Gastrocnemius medialis (tissue), 4 donors: Measurements from ENCODE around the gene USP16. TPM values are rescaled to one million over a fixed set of nuclear protein-coding genes. Genes with fewer than 3 reads are reported as not detected.

Experiments used
- ATAC-seq, 2 donors: fragments of 150-250 bp; one replicate each; pipeline ENCODE4 v1.9.1; 2016
- DNase-seq, 2 donors: peaks; one replicate each; pipeline ENCODE4 v3.0.0-alpha.2; 2019
- H3K27ac ChIP-seq, 4 donors: fragments of 200-600 bp; sonication (generic); 1 replicate in 1 of 4; 2 replicates in 3 of 4; pipeline ENCODE4 v1.5.1; 2016 to 2018; ENCODE audit warnings: mild to moderate bottlenecking in 2 of 4, moderate library complexity in 1 of 4
- H3K27me3 ChIP-seq, 3 donors: fragments of 200-600 bp; sonication (generic) in 2 of 3; 1 replicate in 1 of 3; 2 replicates in 2 of 3; pipeline versions ENCODE4 v1.5.1 to v1.6.0; 2016 to 2019; ENCODE audit warnings: mild to moderate bottlenecking in 1 of 3, moderate library complexity in 1 of 3
- H3K36me3 ChIP-seq, 2 donors: fragments of 200-600 bp; sonication (generic) in 1 of 2; one replicate each; pipeline ENCODE4 v1.5.1; 2017 to 2018
- H3K4me1 ChIP-seq, 2 donors: fragments of 200-600 bp; sonication (generic) in 1 of 2; one replicate each; pipeline ENCODE4 v1.5.1; 2016 to 2017; ENCODE audit warnings: mild to moderate bottlenecking in 2 of 2
- H3K4me3 ChIP-seq, 4 donors: fragments of 200-600 bp; sonication (generic) in 3 of 4; 1 replicate in 1 of 4; 2 replicates in 3 of 4; pipeline ENCODE4 v1.5.1; 2016 to 2019; ENCODE audit warnings: mild to moderate bottlenecking in 2 of 4
- H3K9me3 ChIP-seq, 3 donors: fragments of 200-600 bp; sonication (generic) in 2 of 3; 1 replicate in 1 of 3; 2 replicates in 2 of 3; pipeline ENCODE4 v1.5.1; 2016 to 2019
- CTCF ChIP-seq, 5 experiments: fragments of 450-650 bp in 3 of 5; fragments of 200-600 bp in 2 of 5; sonication (generic) in 2 of 5; IDR thresholded peaks in 4 of 5; conservative IDR thresholded peaks in 1 of 5; 1 replicate in 4 of 5; 2 replicates in 1 of 5; pipeline ENCODE4 v1.5.1; 2016 to 2019; ENCODE audit warnings: antibody characterized with exemption in 5 of 5, mild to moderate bottlenecking in 3 of 5, moderate library complexity in 3 of 5
- POLR2A ChIP-seq, 2 donors: fragments of 450-650 bp; IDR thresholded peaks; one replicate each; pipeline ENCODE4 v1.6.1; 2017; ENCODE audit warnings: antibody characterized with exemption in 2 of 2, mild to moderate bottlenecking in 2 of 2, moderate library complexity in 2 of 2
- in situ Hi-C, 4 donors: fragments of 200-750 bp; cut with MboI; loops; one replicate each; pipeline versions ENCODE4 v1.15.0 to v1.8.0; 2017; ENCODE audit warnings: low sequenced_read_pairs in 4 of 4
- intact Hi-C: fragments of 100-400 bp; cut with DNase I; formaldehyde crosslinking; loops from one replicate; pipeline ENCODE4 v1.15.1; 2023; ENCODE audit warnings: low total_unique reads
- total RNA-seq, 4 donors: library from RNA; depleted of rRNA; stranded (reverse); fragments of >200 nt; gene quantifications; one replicate each; pipeline versions ENCODE4 v1.1.0 to v1.2.3, GENCODE V29; 2016

Gene USP16
- total RNA-seq, 4 donors from 2014 or later: 25.0 to 37.2 (median 32.1) TPM

GRCh38 chr21:28991861-28992525, 32.5 kb upstream of the USP16 start:
- TF ChIP-seq POLR2A (IDR thresholded peaks at IDR 0.05): no peak
- TF ChIP-seq CTCF (IDR thresholded peaks at IDR 0.05 in 4 of 5, conservative IDR thresholded peaks at IDR 0.05 in 1 of 5): no peak
- Histone ChIP-seq H3K4me3 (peak overlapping the region; percentile 89 to 99 (median 97)), H3K4me1 (peaks cover 17 to 27% of the 10 kb centered on the region in 2 donors), H3K27ac (peak overlapping the region; percentile 89 to 98 (median 96)), H3K9me3 (no peaks in the 10 kb centered on the region), H3K27me3 (no peaks in the 10 kb centered on the region), H3K36me3 (no peaks in the 10 kb centered on the region)
- DNase-seq: no peak
- in situ Hi-C loops: no loop called here
- ATAC-seq: peak in 1 of 2 donors; percentile 26
- intact Hi-C loops: loop anchor here (1.0 to 10.0 kb wide), 3 partner anchors 32 to 107 kb away; partner anchors contain the start of genes CCT8 and USP16

GRCh38 chr21:28992526-28993292, 31.8 kb upstream of the USP16 start, which contains the start of gene LTN1:
TSS of gene LTN1 (minus strand) at chr21:28992877. CDS start at chr21:28992805, 72 bp downstream.
- peak; percentile 99 for DNase-seq
- Histone ChIP-seq H3K4me3 (peak within 1 kb of the TSS; percentile 89 to 99 (median 97)), H3K36me3 (no peaks in the 10 kb centered on the region), H3K4me1 (peaks cover 17 to 27% of the 10 kb centered on the region in 2 donors), H3K27me3 (no peaks in the 10 kb centered on the region), H3K27ac (peak within 1 kb of the TSS; percentile 89 to 98 (median 96)), H3K9me3 (no peaks in the 10 kb centered on the region)
- peak; percentile 65 to 79 for TF ChIP-seq POLR2A (IDR thresholded peaks at IDR 0.05)
- TF ChIP-seq CTCF (IDR thresholded peaks at IDR 0.05 in 4 of 5, conservative IDR thresholded peaks at IDR 0.05 in 1 of 5): peak in 1 of 5 experiments; percentile 6
- ATAC-seq: peak; percentile 98 to 99
- in situ Hi-C loops (no loop called here), intact Hi-C loops (loop anchor here (1.0 to 10.0 kb wide), 3 partner anchors 32 to 108 kb away; partner anchors contain the start of genes CCT8 and USP16)

DNA sequence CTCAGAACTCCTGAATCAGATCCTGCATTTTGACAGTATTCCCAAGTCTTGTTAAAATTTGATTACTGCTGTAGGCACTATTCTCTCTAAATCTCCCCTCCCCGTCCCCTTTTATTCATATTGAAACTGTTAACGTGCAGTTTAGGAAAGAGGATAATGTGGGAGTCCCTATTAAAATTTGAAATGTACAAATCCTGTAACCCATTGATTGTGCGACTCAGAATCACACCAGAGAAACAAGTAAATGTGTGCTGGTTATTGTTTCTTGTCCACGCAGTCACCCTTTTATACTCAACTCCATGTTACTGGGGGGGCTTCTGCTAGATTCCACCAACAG, 31.2 kb upstream of the USP16 start:
- in situ Hi-C loops: no loop called here
- no peak for DNase-seq
- H3K27ac ChIP-seq: peak overlapping the region; percentile 89 to 98 (median 96)
- TF ChIP-seq CTCF (IDR thresholded peaks at IDR 0.05 in 4 of 5, conservative IDR thresholded peaks at IDR 0.05 in 1 of 5): no peak
- no peak for TF ChIP-seq POLR2A (IDR thresholded peaks at IDR 0.05)
- no peaks in the 10 kb centered on the region for H3K36me3 ChIP-seq
- H3K9me3 ChIP-seq: no peaks in the 10 kb centered on the region
- peaks cover 17 to 27% of the 10 kb centered on the region in 2 donors for H3K4me1 ChIP-seq
- ATAC-seq: no peak
- no peaks in the 10 kb centered on the region for H3K27me3 ChIP-seq
- intact Hi-C loops: loop anchor here (2.0 to 10.0 kb wide), 2 partner anchors 80 to 108 kb away; partner anchors contain the start of gene CCT8
- peak overlapping the region; percentile 43 to 99 (median 97) for H3K4me3 ChIP-seq

DNA sequence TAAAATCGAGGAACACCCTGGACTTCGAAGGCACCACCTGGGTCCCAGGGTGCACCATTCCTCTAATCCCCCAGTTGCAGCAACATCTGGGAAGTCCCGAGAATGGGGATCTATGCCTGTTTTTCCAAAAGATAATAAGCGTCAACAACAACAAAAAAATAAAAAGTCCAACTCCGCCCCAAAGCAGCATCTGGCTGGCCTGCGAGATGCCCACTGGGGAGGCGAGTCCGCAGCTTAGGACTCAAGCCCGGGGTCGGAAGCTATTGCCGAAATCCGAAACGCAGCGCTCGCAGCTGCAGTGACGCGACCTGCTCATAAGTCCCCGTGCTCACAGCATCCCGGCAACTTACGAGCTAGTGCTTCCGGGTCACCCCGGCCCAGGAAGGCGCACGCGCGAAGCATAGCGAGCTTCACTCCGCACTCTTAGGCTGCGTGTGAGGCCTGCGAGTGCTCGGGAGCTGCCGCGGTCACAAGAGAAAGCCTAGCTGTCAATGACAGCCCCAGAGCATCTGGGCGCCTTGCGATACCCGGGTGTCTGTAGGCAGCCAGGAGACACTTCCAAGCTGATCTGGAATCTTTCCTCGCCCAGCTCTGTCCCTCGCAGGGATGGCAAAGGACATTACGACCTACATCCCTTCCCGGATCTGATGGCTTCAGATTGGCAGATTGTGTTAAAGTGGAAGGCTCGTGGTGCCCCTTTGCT, 21.9 kb upstream of the USP16 start:
- no peak for TF ChIP-seq CTCF (IDR thresholded peaks at IDR 0.05 in 4 of 5, conservative IDR thresholded peaks at IDR 0.05 in 1 of 5)
- TF ChIP-seq POLR2A (IDR thresholded peaks at IDR 0.05): peak; percentile 89 to 94
- Histone ChIP-seq H3K9me3 (no peaks in the 10 kb centered on the region), H3K27ac (peak overlapping the region; percentile 92 to 94 (median 93)), H3K4me3 (peak overlapping the region; percentile 67 to 86 (median 74)), H3K4me1 (peaks cover 0 to 4% of the 10 kb centered on the region in 2 donors), H3K27me3 (no peaks in the 10 kb centered on the region), H3K36me3 (peaks cover 0 to 8% of the 10 kb centered on the region in 2 donors)
- ATAC-seq: peak; percentile 100
- DNase-seq: peak; percentile 95 to 97
- intact Hi-C loops (loop anchor here (1.0 kb wide), 1 partner anchor 22 kb away; the partner anchor contains the start of gene USP16), in situ Hi-C loops (no loop called here)
